Tibial nerve (tissue), 4 donors: ENCODE data around the gene FRMD6. TPM values are rescaled to one million over a fixed set of nuclear protein-coding genes. Genes with fewer than 3 reads are reported as not detected.

ENCODE experiments used
- DNase-seq, 2 donors: peaks; one replicate each; pipeline ENCODE4 v3.0.0-alpha.2; 2019; ENCODE audit warnings: low spot score in 2 of 2
- H3K27ac ChIP-seq, 4 donors: fragments of 200-600 bp; sonication (generic) in 3 of 4; one replicate each; pipeline ENCODE4 v1.5.1; 2017 to 2019; ENCODE audit warnings: mild to moderate bottlenecking in 1 of 4
- H3K27me3 ChIP-seq, 2 donors: fragments of 200-600 bp; sonication (generic) in 1 of 2; one replicate each; pipeline versions ENCODE4 v1.5.1 to v1.6.0; 2017 to 2019
- H3K36me3 ChIP-seq, 3 donors: fragments of 200-600 bp; sonication (generic); one replicate each; pipeline ENCODE4 v1.5.1; 2018 to 2019
- H3K4me1 ChIP-seq, 4 donors: fragments of 200-600 bp; sonication (generic) in 3 of 4; one replicate each; pipeline ENCODE4 v1.5.1; 2017 to 2019
- H3K4me3 ChIP-seq, 4 donors: fragments of 200-600 bp; sonication (generic) in 3 of 4; one replicate each; pipeline ENCODE4 v1.5.1; 2017 to 2019; ENCODE audit warnings: mild to moderate bottlenecking in 1 of 4, moderate library complexity in 1 of 4
- H3K9me3 ChIP-seq, 4 donors: fragments of 200-600 bp; sonication (generic) in 3 of 4; one replicate each; pipeline ENCODE4 v1.5.1; 2017 to 2019
- CTCF ChIP-seq, 5 experiments: fragments of 200-600 bp in 3 of 5; fragments of 450-650 bp in 2 of 5; sonication (generic) in 3 of 5; IDR thresholded peaks; one replicate each; pipeline ENCODE4 v1.5.1; 2016 to 2019; ENCODE audit warnings: antibody characterized with exemption in 5 of 5, mild to moderate bottlenecking in 3 of 5, moderate library complexity in 2 of 5
- EP300 ChIP-seq, 2 donors: sonication (generic); formaldehyde crosslinking; IDR thresholded peaks; one replicate each; pipeline ENCODE4 v1.6.1; 2017; ENCODE audit warnings: antibody characterized with exemption in 2 of 2, mild to moderate bottlenecking in 1 of 2
- POLR2A ChIP-seq, 2 donors: fragments of 450-650 bp; IDR thresholded peaks; one replicate each; pipeline ENCODE4 v1.6.1; 2017; ENCODE audit warnings: antibody characterized with exemption in 2 of 2, mild to moderate bottlenecking in 2 of 2, moderate library complexity in 2 of 2
- WGBS, 2 donors: methylation state at CpG; one replicate each; pipeline ENCODE4 v1.1.5; 2018; 5-methylcytosine and 5-hydroxymethylcytosine counted together
- total RNA-seq, 4 donors: library from RNA; depleted of rRNA; stranded (reverse); fragments of >200 nt; gene quantifications; one replicate each; pipeline ENCODE4 v1.1.0, GENCODE V29; 2016

Gene FRMD6
- total RNA-seq, 4 donors from 2014 or later, result 31.6 to 52.4 (median 44.9) TPM

GRCh38 chr14:51715250-51715649 is 63.5 kb downstream of the FRMD6 start:
- TF ChIP-seq POLR2A (IDR thresholded peaks at IDR 0.05), result no peak
- no peak for TF ChIP-seq EP300 (IDR thresholded peaks at IDR 0.05)
- TF ChIP-seq CTCF (IDR thresholded peaks at IDR 0.05), result no peak
- Histone ChIP-seq H3K27ac (no peak overlapping the region), H3K9me3 (no peaks in the 10 kb centered on the region), H3K4me3 (no peak overlapping the region), H3K36me3 (peaks cover 0 to 59% (median 0%) of the 10 kb centered on the region in 3 donors), H3K4me1 (peaks cover 0 to 5% (median 0%) of the 10 kb centered on the region in 4 donors), H3K27me3 (no peaks in the 10 kb centered on the region)
- WGBS, 2 donors, result 67 to 76% methylated on average over 7 of the region's 7 CpGs
- no peak for DNase-seq

- WGBS, 2 donors, result 34 to 50% methylated on average over 2 of the region's 2 CpGs
- H3K4me1 ChIP-seq, result peaks cover 0 to 5% (median 0%) of the 10 kb centered on the region in 4 donors
Measured at GRCh38 chr14:51715742-51716141, 64.0 kb downstream of the FRMD6 start.

GRCh38 chr14:51716610-51717009 is 64.9 kb downstream of the FRMD6 start:
- no peak for DNase-seq
- H3K9me3 ChIP-seq, result no peaks in the 10 kb centered on the region
- no peak for TF ChIP-seq EP300 (IDR thresholded peaks at IDR 0.05)
- TF ChIP-seq POLR2A (IDR thresholded peaks at IDR 0.05), result no peak
- no peak for TF ChIP-seq CTCF (IDR thresholded peaks at IDR 0.05)
- WGBS, 2 donors, result 66 to 73% methylated on average over 6 of the region's 6 CpGs
- H3K4me1 ChIP-seq, result peaks cover 0 to 5% (median 0%) of the 10 kb centered on the region in 4 donors
- H3K4me3 ChIP-seq, result no peak overlapping the region
- H3K36me3 ChIP-seq, result peaks cover 0 to 69% (median 0%) of the 10 kb centered on the region in 3 donors
- H3K27me3 ChIP-seq, result no peaks in the 10 kb centered on the region
- peak overlapping the region in 1 of 4 donors; percentile 36 for H3K27ac ChIP-seq

More at GRCh38 chr14:51715742-51716141, 64.0 kb downstream of the FRMD6 start:
- no peaks in the 10 kb centered on the region for H3K9me3 ChIP-seq
- no peak overlapping the region for H3K4me3 ChIP-seq
- peaks cover 0 to 64% (median 0%) of the 10 kb centered on the region in 3 donors for H3K36me3 ChIP-seq
- no peak overlapping the region for H3K27ac ChIP-seq
- no peaks in the 10 kb centered on the region for H3K27me3 ChIP-seq
- no peak for DNase-seq
- TF ChIP-seq CTCF (IDR thresholded peaks at IDR 0.05), result no peak
- TF ChIP-seq POLR2A (IDR thresholded peaks at IDR 0.05), result no peak
- no peak for TF ChIP-seq EP300 (IDR thresholded peaks at IDR 0.05)

GRCh38 chr14:51717766-51718165 is 66.1 kb downstream of the FRMD6 start:
- no peaks in the 10 kb centered on the region for H3K9me3 ChIP-seq
- DNase-seq, result no peak
- TF ChIP-seq CTCF (IDR thresholded peaks at IDR 0.05) (no peak), EP300 (IDR thresholded peaks at IDR 0.05) (no peak), POLR2A (IDR thresholded peaks at IDR 0.05) (no peak)
- peaks cover 0 to 5% (median 0%) of the 10 kb centered on the region in 4 donors for H3K4me1 ChIP-seq
- peak overlapping the region in 2 of 4 donors; percentile 36 for H3K27ac ChIP-seq
- whole genome bisulfite sequencing, 2 donors, result 42 to 43% methylated on average over 3 of the region's 3 CpGs
- H3K27me3 ChIP-seq, result no peaks in the 10 kb centered on the region
- H3K4me3 ChIP-seq, result no peak overlapping the region
- peaks cover 0 to 71% (median 0%) of the 10 kb centered on the region in 3 donors for H3K36me3 ChIP-seq

- H3K27me3 ChIP-seq, result no peaks in the 10 kb centered on the region
- WGBS, 2 donors, result 89 to 98% methylated on average over 16 to 17 of the region's 17 CpGs
- DNase-seq, result no peak
- H3K36me3 ChIP-seq, result peaks cover 0 to 86% (median 0%) of the 10 kb centered on the region in 3 donors
- TF ChIP-seq POLR2A (IDR thresholded peaks at IDR 0.05), result no peak
- no peak for TF ChIP-seq EP300 (IDR thresholded peaks at IDR 0.05)
- TF ChIP-seq CTCF (IDR thresholded peaks at IDR 0.05), result no peak
- H3K4me1 ChIP-seq, result peaks cover 0 to 5% (median 0%) of the 10 kb centered on the region in 4 donors
- no peak overlapping the region for H3K27ac ChIP-seq
- H3K4me3 ChIP-seq, result no peak overlapping the region
- no peaks in the 10 kb centered on the region for H3K9me3 ChIP-seq
Measured at GRCh38 chr14:51719955-51720354, 68.2 kb downstream of the FRMD6 start.
